Activated CD8-positive, alpha-beta memory T cell treated with anti-CD3 and anti-CD28 coated beads, Interleukin-2, amount 50 U/mL, for 48 hours (primary cell): ENCODE data around the gene CREB5.

Experiments
- DNase-seq: peaks from one replicate; pipeline ENCODE4 v3.0.0-alpha.2; 2020

The CREB5 gene

GRCh38 chr7:28872226-28872625 is 459.9 kb downstream of the CREB5 start:
- DNase-seq, result no peak

- no peak for DNase-seq
These were observed 461.0 kb downstream of the CREB5 start for GRCh38 chr7:28873365-28873764.

GRCh38 chr7:28874001-28874400 is 461.7 kb downstream of the CREB5 start:
- no peak for DNase-seq
